ENCODE data around the gene ARID1B.
A peak's percentile ranks its signal among the peaks of the same experiment; 100 is the strongest.

The ARID1B gene

GRCh38 chr6:156852858-156853216, 75.7 kb downstream of the ARID1B start:
- no peak for DNase-seq (ENCODE audit: low spot score)

GRCh38 chr6:156853733-156854132, 76.6 kb downstream of the ARID1B start:
- no peak for DNase-seq (ENCODE audit: low spot score)

- DNase-seq (ENCODE audit: low spot score) = no peak
Measured at GRCh38 chr6:156854466-156855161, 77.4 kb downstream of the ARID1B start.

- no peak for DNase-seq (ENCODE audit: low spot score)
Measured at GRCh38 chr6:156857573-156857972, 80.4 kb downstream of the ARID1B start.

GRCh38 chr6:156859686-156860085, 82.5 kb downstream of the ARID1B start:
- no peak for DNase-seq (ENCODE audit: low spot score)

- DNase-seq (ENCODE audit: low spot score) = no peak
Measured at GRCh38 chr6:156862711-156863110, 85.5 kb downstream of the ARID1B start.

- no peak for DNase-seq (ENCODE audit: low spot score)
Measured at GRCh38 chr6:156863504-156863903, 86.3 kb downstream of the ARID1B start.

GRCh38 chr6:156864557-156864956, 87.4 kb downstream of the ARID1B start:
- no peak for DNase-seq (ENCODE audit: low spot score)

- no peak for DNase-seq (ENCODE audit: low spot score)
Measured at GRCh38 chr6:156865019-156865629, 87.9 kb downstream of the ARID1B start.

GRCh38 chr6:156866220-156867015, 89.2 kb downstream of the ARID1B start:
- peak; percentile 57 for DNase-seq (ENCODE audit: low spot score)

- no peak for DNase-seq (ENCODE audit: low spot score)
Measured at GRCh38 chr6:156867121-156867520, 89.9 kb downstream of the ARID1B start.

- DNase-seq (ENCODE audit: low spot score) = no peak
Measured at GRCh38 chr6:156868385-156868784, 91.2 kb downstream of the ARID1B start.

GRCh38 chr6:156869980-156870398, 92.8 kb downstream of the ARID1B start:
- DNase-seq (ENCODE audit: low spot score) = no peak

- no peak for DNase-seq (ENCODE audit: low spot score)
Measured at GRCh38 chr6:156870924-156871539, 93.9 kb downstream of the ARID1B start.

- no peak for DNase-seq (ENCODE audit: low spot score)
Measured at GRCh38 chr6:156872903-156873302, 95.7 kb downstream of the ARID1B start.

- no peak for DNase-seq (ENCODE audit: low spot score)
Measured at GRCh38 chr6:156873654-156874380, 96.6 kb downstream of the ARID1B start.

- no peak for DNase-seq (ENCODE audit: low spot score)
Measured at GRCh38 chr6:156875062-156875461, 97.9 kb downstream of the ARID1B start.

- DNase-seq (ENCODE audit: low spot score) = no peak
Measured at GRCh38 chr6:156876302-156876701, 99.1 kb downstream of the ARID1B start.

GRCh38 chr6:156877126-156877863, 100.1 kb downstream of the ARID1B start:
- DNase-seq (ENCODE audit: low spot score) = no peak

- DNase-seq (ENCODE audit: low spot score) = no peak
Measured at GRCh38 chr6:156878681-156879080, 101.5 kb downstream of the ARID1B start.

- DNase-seq (ENCODE audit: low spot score) = no peak
Measured at GRCh38 chr6:156879186-156879585, 102.0 kb downstream of the ARID1B start.

All from AG08396 (cell line).